ENCODE data around the gene SCN9A.

DNA sequence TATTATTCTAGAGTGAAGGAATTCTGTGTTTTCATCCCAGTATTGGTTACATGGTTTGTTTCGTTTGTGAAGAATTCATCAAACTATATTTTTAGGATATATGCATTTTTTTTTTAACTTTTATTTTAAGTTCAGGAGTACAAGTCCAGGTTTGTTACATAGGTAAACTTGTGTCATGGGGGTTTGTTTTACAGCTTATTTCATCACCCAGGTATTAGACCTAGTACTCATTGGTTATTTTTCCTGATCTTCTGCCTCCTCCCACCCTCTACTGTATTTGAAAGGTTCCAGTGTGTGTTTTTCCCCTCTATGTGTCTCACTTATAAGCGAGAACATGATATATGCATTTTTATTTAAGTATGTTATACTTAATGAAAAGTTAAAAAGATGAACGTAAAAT, 47.6 kb downstream of the SCN9A start:
- TF ChIP-seq, protein P1, sequence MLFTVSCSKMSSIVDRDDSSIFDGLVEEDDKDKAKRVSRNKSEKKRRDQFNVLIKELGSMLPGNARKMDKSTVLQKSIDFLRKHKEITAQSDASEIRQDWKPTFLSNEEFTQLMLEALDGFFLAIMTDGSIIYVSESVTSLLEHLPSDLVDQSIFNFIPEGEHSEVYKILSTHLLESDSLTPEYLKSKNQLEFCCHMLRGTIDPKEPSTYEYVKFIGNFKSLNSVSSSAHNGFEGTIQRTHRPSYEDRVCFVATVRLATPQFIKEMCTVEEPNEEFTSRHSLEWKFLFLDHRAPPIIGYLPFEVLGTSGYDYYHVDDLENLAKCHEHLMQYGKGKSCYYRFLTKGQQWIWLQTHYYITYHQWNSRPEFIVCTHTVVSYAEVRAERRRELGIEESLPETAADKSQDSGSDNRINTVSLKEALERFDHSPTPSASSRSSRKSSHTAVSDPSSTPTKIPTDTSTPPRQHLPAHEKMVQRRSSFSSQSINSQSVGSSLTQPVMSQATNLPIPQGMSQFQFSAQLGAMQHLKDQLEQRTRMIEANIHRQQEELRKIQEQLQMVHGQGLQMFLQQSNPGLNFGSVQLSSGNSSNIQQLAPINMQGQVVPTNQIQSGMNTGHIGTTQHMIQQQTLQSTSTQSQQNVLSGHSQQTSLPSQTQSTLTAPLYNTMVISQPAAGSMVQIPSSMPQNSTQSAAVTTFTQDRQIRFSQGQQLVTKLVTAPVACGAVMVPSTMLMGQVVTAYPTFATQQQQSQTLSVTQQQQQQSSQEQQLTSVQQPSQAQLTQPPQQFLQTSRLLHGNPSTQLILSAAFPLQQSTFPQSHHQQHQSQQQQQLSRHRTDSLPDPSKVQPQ (CRISPR knock-in tag; IDR thresholded peaks at IDR 0.05; ENCODE audit: borderline replicate concordance): no peak
- TF ChIP-seq CTCF (IDR thresholded peaks at IDR 0.05 in 2 of 3, conservative IDR thresholded peaks at IDR 0.05 in 1 of 3; ENCODE audit: insufficient read depth in 2 of 3, low read depth in 1 of 3, low read length in 3 of 3) (no peak), POLR2A (conservative IDR thresholded peaks at IDR 0.05) (no peak), ARHGAP35 (IDR thresholded peaks at IDR 0.05; ENCODE audit: partially characterized antibody) (no peak), EZH2 (IDR thresholded peaks at IDR 0.05; ENCODE audit: borderline replicate concordance, low read depth, low read length) (no peak), MED1 (CRISPR knock-in tag; IDR thresholded peaks at IDR 0.05; ENCODE audit: borderline replicate concordance) (no peak), EP300 (IDR thresholded peaks at IDR 0.05; ENCODE audit: low read length) (no peak), SMAD3 (CRISPR knock-in tag; conservative IDR thresholded peaks at IDR 0.05) (no peak), TSC22D4 (tag; IDR thresholded peaks at IDR 0.05) (no peak), NR2C2 (CRISPR knock-in tag; IDR thresholded peaks at IDR 0.05) (no peak), NR2C2 (tag; IDR thresholded peaks at IDR 0.05) (no peak), CHD2 (IDR thresholded peaks at IDR 0.05; ENCODE audit: low read depth, low read length) (no peak), BRD4 (IDR thresholded peaks at IDR 0.05) (no peak), PCBP1 (IDR thresholded peaks at IDR 0.05; ENCODE audit: low read depth, low read length, poor library complexity, severe bottlenecking) (no peak)
- TF ChIP-seq, protein P2, sequence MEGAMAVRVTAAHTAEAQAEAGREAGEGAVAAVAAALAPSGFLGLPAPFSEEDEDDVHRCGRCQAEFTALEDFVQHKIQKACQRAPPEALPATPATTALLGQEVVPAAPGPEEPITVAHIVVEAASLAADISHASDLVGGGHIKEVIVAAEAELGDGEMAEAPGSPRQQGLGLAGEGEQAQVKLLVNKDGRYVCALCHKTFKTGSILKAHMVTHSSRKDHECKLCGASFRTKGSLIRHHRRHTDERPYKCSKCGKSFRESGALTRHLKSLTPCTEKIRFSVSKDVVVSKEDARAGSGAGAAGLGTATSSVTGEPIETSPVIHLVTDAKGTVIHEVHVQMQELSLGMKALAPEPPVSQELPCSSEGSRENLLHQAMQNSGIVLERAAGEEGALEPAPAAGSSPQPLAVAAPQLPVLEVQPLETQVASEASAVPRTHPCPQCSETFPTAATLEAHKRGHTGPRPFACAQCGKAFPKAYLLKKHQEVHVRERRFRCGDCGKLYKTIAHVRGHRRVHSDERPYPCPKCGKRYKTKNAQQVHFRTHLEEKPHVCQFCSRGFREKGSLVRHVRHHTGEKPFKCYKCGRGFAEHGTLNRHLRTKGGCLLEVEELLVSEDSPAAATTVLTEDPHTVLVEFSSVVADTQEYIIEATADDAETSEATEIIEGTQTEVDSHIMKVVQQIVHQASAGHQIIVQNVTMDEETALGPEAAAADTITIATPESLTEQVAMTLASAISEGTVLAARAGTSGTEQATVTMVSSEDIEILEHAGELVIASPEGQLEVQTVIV (CRISPR knock-in tag; IDR thresholded peaks at IDR 0.05; ENCODE audit: borderline replicate concordance): no peak
